ENCODE results near the gene MIB1.
A peak's percentile ranks its signal among the peaks of the same experiment; 100 is the strongest.

Gene MIB1

GRCh38 chr18:21894619-21895367 is 154.2 kb downstream of the MIB1 start:
- no peak for DNase-seq (ENCODE audit: low spot score)

GRCh38 chr18:21896732-21897336 is 156.2 kb downstream of the MIB1 start:
- no peak for DNase-seq (ENCODE audit: low spot score)

GRCh38 chr18:21897811-21898210 is 157.2 kb downstream of the MIB1 start:
- peak; percentile 30 for DNase-seq (ENCODE audit: low spot score)

- DNase-seq (ENCODE audit: low spot score) = no peak
Observed at GRCh38 chr18:21900605-21901352, 160.2 kb downstream of the MIB1 start.

GRCh38 chr18:21901423-21901945 is 160.9 kb downstream of the MIB1 start:
- no peak for DNase-seq (ENCODE audit: low spot score)

- DNase-seq (ENCODE audit: low spot score) = no peak
Observed at GRCh38 chr18:21903709-21904108, 163.1 kb downstream of the MIB1 start.

- DNase-seq (ENCODE audit: low spot score) = no peak
Observed at GRCh38 chr18:21904856-21905255, 164.3 kb downstream of the MIB1 start.

- no peak for DNase-seq (ENCODE audit: low spot score)
Observed at GRCh38 chr18:21907451-21907850, 166.9 kb downstream of the MIB1 start.

- no peak for DNase-seq (ENCODE audit: low spot score)
Observed at GRCh38 chr18:21908711-21909110, 168.1 kb downstream of the MIB1 start.

- no peak for DNase-seq (ENCODE audit: low spot score)
Observed at GRCh38 chr18:21910906-21911305, 170.3 kb downstream of the MIB1 start.

- DNase-seq (ENCODE audit: low spot score) = no peak
Observed at GRCh38 chr18:21911551-21911950, 171.0 kb downstream of the MIB1 start.

GRCh38 chr18:21912339-21913239 is 172.0 kb downstream of the MIB1 start:
- no peak for DNase-seq (ENCODE audit: low spot score)

- DNase-seq (ENCODE audit: low spot score) = peak; percentile 38
Observed at GRCh38 chr18:21914739-21915319, 174.2 kb downstream of the MIB1 start.

- no peak for DNase-seq (ENCODE audit: low spot score)
Observed at GRCh38 chr18:21915546-21915945, 175.0 kb downstream of the MIB1 start.

- DNase-seq (ENCODE audit: low spot score) = no peak
Observed at GRCh38 chr18:21916594-21916993, 176.0 kb downstream of the MIB1 start.

GRCh38 chr18:21918693-21919092 is 178.1 kb downstream of the MIB1 start:
- DNase-seq (ENCODE audit: low spot score) = no peak

All from COLO829 (cell line).